Measurements from ENCODE around the gene PKP2.

PKP2 gene

GRCh38 chr12:32901553-32901952 is 5.0 kb upstream of the PKP2 start:
- H3K4me3 ChIP-seq (ENCODE audit: low read depth, low read length) = no peak overlapping the region
- no peak for DNase-seq (ENCODE audit: low read depth)
- no peak for TF ChIP-seq POLR2A (IDR thresholded peaks at IDR 0.05; ENCODE audit: extremely low read depth, insufficient read length)
- TF ChIP-seq MYC (IDR thresholded peaks at IDR 0.05; ENCODE audit: low read depth, low read length) = no peak
- no peak for TF ChIP-seq MAX (IDR thresholded peaks at IDR 0.05; ENCODE audit: low read depth, low read length)
- TF ChIP-seq CTCF (IDR thresholded peaks at IDR 0.05; ENCODE audit: low read depth, low read length) = no peak

- DNase-seq (ENCODE audit: low read depth) = no peak
- H3K4me3 ChIP-seq (ENCODE audit: low read depth, low read length) = no peak overlapping the region
- TF ChIP-seq MYC (IDR thresholded peaks at IDR 0.05; ENCODE audit: low read depth, low read length) = no peak
- TF ChIP-seq POLR2A (IDR thresholded peaks at IDR 0.05; ENCODE audit: extremely low read depth, insufficient read length) = no peak
- TF ChIP-seq MAX (IDR thresholded peaks at IDR 0.05; ENCODE audit: low read depth, low read length) = no peak
- TF ChIP-seq CTCF (IDR thresholded peaks at IDR 0.05; ENCODE audit: low read depth, low read length) = no peak
These were observed 1.4 kb upstream of the PKP2 start for GRCh38 chr12:32897687-32898573.

- H3K4me3 ChIP-seq (ENCODE audit: low read depth, low read length) = no peak overlapping the region
- DNase-seq (ENCODE audit: low read depth) = no peak
- TF ChIP-seq CTCF (IDR thresholded peaks at IDR 0.05; ENCODE audit: low read depth, low read length) (no peak), MAX (IDR thresholded peaks at IDR 0.05; ENCODE audit: low read depth, low read length) (no peak), POLR2A (IDR thresholded peaks at IDR 0.05; ENCODE audit: extremely low read depth, insufficient read length) (no peak), MYC (IDR thresholded peaks at IDR 0.05; ENCODE audit: low read depth, low read length) (no peak)
These were observed 669 bp upstream of the PKP2 start for GRCh38 chr12:32897281-32897610.

GRCh38 chr12:32895688-32896431 is 717 bp downstream of the PKP2 start:
- no peak overlapping the region for H3K4me3 ChIP-seq (ENCODE audit: low read depth, low read length)
- no peak for DNase-seq (ENCODE audit: low read depth)
- TF ChIP-seq MYC (IDR thresholded peaks at IDR 0.05; ENCODE audit: low read depth, low read length) (no peak), POLR2A (IDR thresholded peaks at IDR 0.05; ENCODE audit: extremely low read depth, insufficient read length) (no peak), MAX (IDR thresholded peaks at IDR 0.05; ENCODE audit: low read depth, low read length) (no peak), CTCF (IDR thresholded peaks at IDR 0.05; ENCODE audit: low read depth, low read length) (no peak)

GRCh38 chr12:32894566-32894965 is 2.0 kb downstream of the PKP2 start:
- TF ChIP-seq MAX (IDR thresholded peaks at IDR 0.05; ENCODE audit: low read depth, low read length) = no peak
- TF ChIP-seq CTCF (IDR thresholded peaks at IDR 0.05; ENCODE audit: low read depth, low read length) = no peak
- TF ChIP-seq MYC (IDR thresholded peaks at IDR 0.05; ENCODE audit: low read depth, low read length) = no peak
- TF ChIP-seq POLR2A (IDR thresholded peaks at IDR 0.05; ENCODE audit: extremely low read depth, insufficient read length) = no peak
- H3K4me3 ChIP-seq (ENCODE audit: low read depth, low read length) = no peak overlapping the region
- no peak for DNase-seq (ENCODE audit: low read depth)
